ENCODE results near the gene DSCAML1.

The DSCAML1 gene

GRCh38 chr11:117603932-117604331 lies 193.1 kb downstream of the DSCAML1 start:
- DNase-seq = no peak

DNA sequence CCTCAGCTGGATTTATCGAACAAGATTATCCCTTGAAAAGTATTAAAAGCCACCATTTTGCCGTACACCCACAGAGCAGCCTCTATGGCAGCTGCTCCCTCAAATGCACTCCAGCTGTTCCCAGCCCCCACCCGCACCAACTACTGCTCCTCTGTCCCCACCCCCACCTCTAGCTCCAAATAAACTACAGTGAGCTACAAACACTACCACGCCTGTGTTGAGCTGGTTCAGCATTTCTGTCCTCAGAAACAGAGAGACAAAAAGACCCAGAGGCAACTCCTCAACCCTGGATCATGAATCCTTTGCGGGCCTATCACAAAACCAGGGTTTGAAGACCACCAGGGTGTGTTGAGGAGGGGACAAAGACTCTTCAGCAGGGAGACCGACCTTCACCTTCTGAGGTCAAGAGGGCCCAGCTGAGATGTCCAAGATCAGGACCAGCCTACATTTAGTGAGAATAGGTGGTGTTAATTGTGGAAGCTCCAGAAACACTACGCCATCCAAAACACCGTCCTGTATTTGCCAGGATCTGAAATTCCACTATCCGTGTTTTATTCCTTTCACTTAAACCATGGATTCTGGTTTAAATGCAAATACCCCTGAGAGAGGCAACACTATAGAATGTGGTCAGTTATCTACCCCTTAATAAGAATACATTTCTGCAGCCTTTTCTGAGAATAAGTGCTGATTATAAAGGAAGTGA lies 195.9 kb downstream of the DSCAML1 start:
- no peak for DNase-seq

GRCh38 chr11:117600234-117600783 lies 196.7 kb downstream of the DSCAML1 start:
- DNase-seq = no peak

DNA sequence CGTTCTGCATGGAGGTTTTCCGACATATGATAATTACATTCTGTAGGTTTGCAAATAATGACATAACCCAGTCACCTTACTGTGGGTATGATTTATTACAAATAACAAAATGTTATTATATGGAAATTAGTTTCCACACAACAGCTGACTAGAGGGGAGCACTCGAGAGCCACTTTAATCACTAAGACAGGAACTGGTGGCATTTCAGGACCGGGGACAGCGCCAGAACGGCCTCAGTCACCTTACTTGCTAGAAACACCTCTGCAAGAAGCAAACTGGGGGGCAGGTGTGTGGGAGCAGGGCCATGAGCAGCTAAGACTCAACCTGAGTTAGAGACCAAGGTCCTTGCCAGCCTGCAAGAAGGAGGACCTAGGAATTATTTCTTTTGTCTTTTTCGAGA lies 199.9 kb downstream of the DSCAML1 start:
- DNase-seq = no peak

- DNase-seq = no peak
Observed at GRCh38 chr11:117595440-117595839, 201.6 kb downstream of the DSCAML1 start.

GRCh38 chr11:117594721-117595120 lies 202.3 kb downstream of the DSCAML1 start:
- DNase-seq = no peak

GRCh38 chr11:117593065-117593464 lies 204.0 kb downstream of the DSCAML1 start:
- no peak for DNase-seq

GRCh38 chr11:117591316-117592039 lies 205.5 kb downstream of the DSCAML1 start:
- no peak for DNase-seq

- no peak for DNase-seq
Observed at GRCh38 chr11:117589063-117589462, 208.0 kb downstream of the DSCAML1 start.

DNA sequence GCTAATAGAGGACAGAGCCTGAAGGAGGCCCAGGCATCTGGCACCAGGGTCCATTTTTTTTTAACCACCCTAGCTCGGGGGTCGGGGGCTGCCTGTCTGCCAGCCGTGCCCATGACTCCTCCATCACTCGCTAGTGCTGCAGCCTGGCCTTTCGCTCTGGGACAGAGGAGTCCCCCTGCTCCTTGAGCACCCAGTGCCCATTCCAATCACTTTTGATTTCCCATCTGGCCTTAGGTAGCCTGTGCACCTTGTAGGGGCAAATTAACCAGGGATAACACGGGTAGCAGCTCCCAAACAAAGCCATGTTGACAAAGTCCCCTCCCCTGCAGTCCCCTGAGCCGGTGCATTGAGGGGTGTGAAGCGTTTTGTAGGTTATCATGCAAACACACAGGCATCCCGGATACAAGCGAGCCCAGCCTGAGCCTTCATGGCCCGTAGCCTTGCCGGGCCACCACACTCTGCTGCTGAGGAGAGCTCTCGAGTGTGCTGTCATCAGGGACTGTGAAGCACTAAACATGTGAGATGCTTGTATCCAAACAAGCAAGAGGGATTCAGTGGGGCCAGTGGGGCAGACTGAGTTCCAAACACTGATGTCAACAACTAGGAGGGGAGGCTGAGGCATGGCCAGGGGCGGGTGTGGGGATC lies 208.7 kb downstream of the DSCAML1 start:
- DNase-seq = no peak

- DNase-seq = no peak
Observed at GRCh38 chr11:117587416-117587815, 209.6 kb downstream of the DSCAML1 start.

DNA sequence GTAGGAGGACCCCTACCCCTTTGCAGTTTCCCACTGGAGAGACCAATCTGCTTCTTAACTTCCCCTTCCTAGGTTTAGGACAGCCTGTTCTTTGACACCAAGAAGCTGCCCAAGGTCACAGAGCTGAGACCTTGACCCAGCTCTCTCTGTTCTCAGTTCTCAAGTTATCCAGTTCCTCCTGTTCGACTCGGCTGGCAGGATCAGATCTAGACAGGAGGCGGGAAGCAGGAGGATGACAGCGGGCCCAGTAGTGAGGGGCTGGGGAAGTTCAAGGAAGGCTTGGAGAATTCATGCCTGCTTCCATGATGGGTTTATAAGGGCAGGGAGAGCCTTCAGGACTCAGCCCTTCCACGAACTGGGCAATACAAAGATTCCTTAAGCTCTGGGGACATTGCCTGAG lies 210.6 kb downstream of the DSCAML1 start:
- DNase-seq = no peak

GRCh38 chr11:117585631-117586030 lies 211.4 kb downstream of the DSCAML1 start:
- DNase-seq = no peak

- no peak for DNase-seq
Observed at GRCh38 chr11:117584056-117584830, 212.8 kb downstream of the DSCAML1 start.

DNA sequence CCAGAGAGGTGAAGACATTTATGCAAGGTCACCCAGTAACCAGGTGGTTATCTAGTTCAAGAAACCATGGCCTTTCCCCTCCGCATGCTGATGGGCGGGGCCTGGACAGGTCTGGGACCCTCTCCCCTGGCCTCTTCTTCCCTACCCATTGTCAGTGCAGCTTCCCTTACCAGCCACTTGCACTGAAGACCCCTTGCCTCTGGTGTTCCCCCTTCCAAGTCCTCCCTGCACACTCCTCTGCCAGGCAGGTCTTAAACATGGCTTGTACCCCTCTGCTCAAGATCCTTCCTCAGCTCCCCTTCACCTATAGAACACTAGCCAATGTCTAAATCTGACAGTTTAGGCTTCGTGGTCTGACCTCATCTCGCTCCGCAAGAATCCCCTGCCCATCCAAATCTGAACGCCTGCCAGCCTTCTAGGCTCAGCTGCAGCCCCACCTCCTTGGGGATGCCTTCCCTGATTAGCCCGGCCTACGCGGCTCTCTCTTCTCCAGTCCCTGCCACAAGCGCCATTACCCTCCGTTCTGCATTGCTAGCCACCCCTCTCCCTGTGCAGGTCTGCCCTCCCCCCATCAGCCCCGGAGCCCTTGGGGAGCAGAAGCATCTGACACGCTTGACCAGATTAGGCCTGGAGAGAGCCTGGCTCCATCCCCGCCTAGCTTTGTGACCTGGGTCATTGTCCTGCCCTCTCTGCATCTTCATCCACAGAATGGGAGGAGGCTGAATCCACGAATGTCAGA lies 213.8 kb downstream of the DSCAML1 start:
- DNase-seq = no peak

- no peak for DNase-seq
Observed at GRCh38 chr11:117582433-117582832, 214.6 kb downstream of the DSCAML1 start.

DNA sequence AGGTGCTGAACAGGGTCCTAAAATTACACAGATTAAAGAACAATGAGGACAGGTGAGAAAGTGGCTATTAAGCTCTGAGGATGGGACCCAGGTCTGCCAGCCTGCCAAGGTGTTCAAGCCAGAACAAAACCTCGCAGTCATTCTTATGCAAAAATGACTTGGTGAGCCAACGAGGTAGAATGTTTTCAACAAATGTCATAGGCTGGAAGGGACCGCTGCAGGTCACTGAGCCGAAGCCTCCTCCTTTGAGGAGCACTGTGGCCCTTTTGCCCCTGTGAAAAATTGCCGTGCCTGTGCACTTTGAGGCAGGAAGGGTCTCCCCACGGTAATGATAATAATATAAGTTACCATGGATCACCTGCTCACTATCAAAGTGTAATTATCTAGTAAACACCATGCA lies 216.2 kb downstream of the DSCAML1 start:
- no peak for DNase-seq

DNA sequence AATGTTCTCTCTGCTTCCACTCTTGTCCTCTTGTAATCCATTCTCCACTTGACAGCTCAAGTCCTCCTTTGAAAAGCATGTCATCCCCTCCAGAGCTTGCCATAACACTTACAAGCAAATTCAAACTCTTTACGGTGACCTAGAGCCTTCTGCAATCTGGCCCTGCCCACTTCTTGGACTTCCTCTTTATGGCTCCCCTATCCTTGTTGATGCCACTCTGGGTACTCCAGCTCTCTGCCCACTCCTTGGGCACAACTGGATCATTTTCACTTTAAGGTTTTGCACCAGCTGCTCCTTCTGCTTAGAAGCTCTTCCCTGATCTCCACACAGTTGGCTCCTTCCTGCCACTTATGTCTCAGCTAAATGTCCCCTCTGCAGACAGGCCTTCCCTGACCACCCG lies 217.9 kb downstream of the DSCAML1 start:
- DNase-seq = no peak

GRCh38 chr11:117575856-117576255 lies 221.2 kb downstream of the DSCAML1 start:
- no peak for DNase-seq

- no peak for DNase-seq
Observed at GRCh38 chr11:117574551-117574950, 222.5 kb downstream of the DSCAML1 start.

- no peak for DNase-seq
Observed at GRCh38 chr11:117573326-117573725, 223.7 kb downstream of the DSCAML1 start.

- no peak for DNase-seq
Observed at GRCh38 chr11:117572671-117573070, 224.3 kb downstream of the DSCAML1 start.

Data from GOT3 (cell line).